ENCODE measurements around the gene LYSMD2. TPM values are rescaled to one million over a fixed set of nuclear protein-coding genes. Genes with fewer than 3 reads are reported as not detected.

LYSMD2 gene
- total RNA-seq, 1 donor from 2014 or later: 9.7 TPM

Other genes starting within 250 kb of the LYSMD2 start
- gene DMXL2, start 114.9 kb downstream of the LYSMD2 start, total RNA-seq: 46.7 TPM
- not detected for gene SCG3, start 56.2 kb downstream of the LYSMD2 start, total RNA-seq
- gene TMOD2, start 13.9 kb upstream of the LYSMD2 start, total RNA-seq: 9.5 TPM
- 40.9 TPM for gene TMOD3, start 92.0 kb upstream of the LYSMD2 start, total RNA-seq
- gene LEO1, start 234.1 kb upstream of the LYSMD2 start, total RNA-seq: 10.0 TPM

Measured in mesenteric fat pad (tissue), 1 donor.